SK-N-SH treated with all-trans-retinoic acid at 6 μM for 48 hours (cell line): ENCODE results near the gene GFPT2.

Experiments
- ARNTL ChIP-seq: fragments of 450-650 bp; formaldehyde crosslinking; IDR thresholded peaks from 2 replicates; pipeline ENCODE4 v1.5.0; 2020; ENCODE audit warnings: low read depth, mild to moderate bottlenecking, moderate library complexity, borderline replicate concordance
- BACH2 ChIP-seq: fragments of 250-450 bp; sonication (Bioruptor Pico); IDR thresholded peaks from 2 replicates; pipeline ENCODE4 v1.9.0; 2021; ENCODE audit warnings: mild to moderate bottlenecking, borderline replicate concordance
- CREB5 ChIP-seq: fragments of 250-450 bp; sonication (Bioruptor Pico); IDR thresholded peaks from 2 replicates; pipeline ENCODE4 v1.5.1; 2020; ENCODE audit warnings: low read depth, mild to moderate bottlenecking, moderate library complexity
- CSDC2 ChIP-seq: fragments of 250-450 bp; sonication (Bioruptor Pico); IDR thresholded peaks from 2 replicates; pipeline ENCODE4 v1.5.0; 2020; ENCODE audit warnings: mild to moderate bottlenecking, moderate library complexity
- CSRNP3 ChIP-seq: fragments of 250-450 bp; sonication (Bioruptor Pico); IDR thresholded peaks from 2 replicates; pipeline ENCODE4 v1.5.1; 2021; ENCODE audit warnings: mild to moderate bottlenecking, moderate library complexity
- OSR1 ChIP-seq: fragments of 250-450 bp; sonication (Bioruptor Pico); IDR thresholded peaks from 2 replicates; pipeline ENCODE4 v1.8.0; 2022; ENCODE audit warnings: moderate library complexity, mild to moderate bottlenecking, inconsistent platforms
- PATZ1 ChIP-seq: fragments of 250-450 bp; sonication (Bioruptor Pico); IDR thresholded peaks from 2 replicates; pipeline ENCODE4 v1.8.0; 2020; ENCODE audit warnings: mild to moderate bottlenecking, moderate library complexity, borderline replicate concordance
- POU6F1 ChIP-seq: fragments of 250-450 bp; sonication (Bioruptor Pico); IDR thresholded peaks from 2 replicates; pipeline ENCODE4 v1.8.0; 2021; ENCODE audit warnings: low read depth, mild to moderate bottlenecking, moderate library complexity, borderline replicate concordance
- PPARA ChIP-seq: fragments of 250-450 bp; sonication (Bioruptor Pico); IDR thresholded peaks from 2 replicates; pipeline ENCODE4 v1.5.0; 2020; ENCODE audit warnings: mild to moderate bottlenecking, borderline replicate concordance
- TCF4 ChIP-seq: fragments of 250-450 bp; sonication (Bioruptor Pico); IDR thresholded peaks from 2 replicates; pipeline ENCODE4 v1.8.0; 2021; ENCODE audit warnings: mild to moderate bottlenecking, moderate library complexity, borderline replicate concordance
- TOX ChIP-seq: fragments of 250-450 bp; sonication (Bioruptor Pico); IDR thresholded peaks from 2 replicates; pipeline ENCODE4 v1.8.0; 2021; ENCODE audit warnings: mild to moderate bottlenecking, moderate library complexity, borderline replicate concordance
- ZFP3 ChIP-seq: fragments of 250-450 bp; sonication (Bioruptor Pico); IDR thresholded peaks from 2 replicates; pipeline ENCODE4 v1.5.0; 2020; ENCODE audit warnings: mild to moderate bottlenecking, moderate library complexity
- ZFP30 ChIP-seq: fragments of 450-650 bp; formaldehyde crosslinking; IDR thresholded peaks from 2 replicates; pipeline ENCODE4 v1.5.0; 2022; ENCODE audit warnings: mild to moderate bottlenecking, moderate library complexity
- ZNF565 ChIP-seq: fragments of 450-650 bp; formaldehyde crosslinking; conservative IDR thresholded peaks from 2 replicates; pipeline ENCODE4 v1.5.0; 2020; ENCODE audit warnings: low read depth, mild to moderate bottlenecking, moderate library complexity

- TF ChIP-seq CREB5 (CRISPR knock-in tag), result no peak
- TF ChIP-seq ZNF565, result no peak
- TF ChIP-seq CSRNP3, result no peak
- no peak for TF ChIP-seq ZFP30 (CRISPR knock-in tag)
- no peak for TF ChIP-seq CSDC2 (CRISPR knock-in tag)
- TF ChIP-seq ARNTL (CRISPR knock-in tag), result no peak
- TF ChIP-seq BACH2 (CRISPR knock-in tag), result no peak
- no peak for TF ChIP-seq POU6F1 (CRISPR knock-in tag)
- no peak for TF ChIP-seq OSR1
- no peak for TF ChIP-seq TCF4
- TF ChIP-seq ZFP3, result no peak
- TF ChIP-seq PPARA, result no peak
- no peak for TF ChIP-seq PATZ1
- no peak for TF ChIP-seq TOX (CRISPR knock-in tag)
Observed at GRCh38 chr5:180402716-180403115, 49.6 kb upstream of the GFPT2 start.
